ENCODE measurements around the gene RARG.
A peak's percentile ranks its signal among the peaks of the same experiment; 100 is the strongest.

RARG gene

GRCh38 chr12:53241623-53242412 lies 9.8 kb upstream of the RARG start:
- no peak for DNase-seq

- no peak for DNase-seq
These were observed 7.7 kb upstream of the RARG start for GRCh38 chr12:53239643-53240258.

GRCh38 chr12:53236443-53237111 lies 4.6 kb upstream of the RARG start:
- peak; percentile 88 for DNase-seq

GRCh38 chr12:53235742-53236442 lies 3.9 kb upstream of the RARG start:
- DNase-seq: peak; percentile 74

GRCh38 chr12:53235164-53235563 lies 3.2 kb upstream of the RARG start:
- no peak for DNase-seq

GRCh38 chr12:53234271-53234914 lies 2.4 kb upstream of the RARG start:
- DNase-seq: no peak

GRCh38 chr12:53233671-53234121 lies 1.7 kb upstream of the RARG start:
- DNase-seq: no peak

- DNase-seq: peak; percentile 78
These were observed 845 bp upstream of the RARG start for GRCh38 chr12:53232646-53233461.

- DNase-seq: no peak
These were observed 413 bp downstream of the RARG start for GRCh38 chr12:53231671-53231920.

- no peak for DNase-seq
These were observed 1.7 kb downstream of the RARG start for GRCh38 chr12:53230108-53230845.

- no peak for DNase-seq
These were observed 2.6 kb downstream of the RARG start for GRCh38 chr12:53229454-53229853.

- DNase-seq: no peak
These were observed 4.2 kb downstream of the RARG start for GRCh38 chr12:53227836-53228235.

GRCh38 chr12:53227341-53227740 lies 4.7 kb downstream of the RARG start:
- no peak for DNase-seq

- no peak for DNase-seq
These were observed 5.2 kb downstream of the RARG start for GRCh38 chr12:53226815-53227214.

GRCh38 chr12:53225635-53226424 lies 6.2 kb downstream of the RARG start:
- no peak for DNase-seq

- DNase-seq: no peak
These were observed 6.9 kb downstream of the RARG start for GRCh38 chr12:53224897-53225634.

GRCh38 chr12:53224061-53224896 lies 7.7 kb downstream of the RARG start:
- DNase-seq: no peak

- peak; percentile 75 for DNase-seq
These were observed 8.5 kb downstream of the RARG start for GRCh38 chr12:53223389-53224060.
